ENCODE data around the gene CHN1.

GRCh38 chr2:174842496-174842895, 162.7 kb downstream of the CHN1 start:
- TF ChIP-seq CTCF (IDR thresholded peaks at IDR 0.05) (no peak), POLR2A (IDR thresholded peaks at IDR 0.05) (no peak)

Measured in esophagus squamous epithelium (tissue), 4 donors.